Osteoblast (primary cell): Measurements from ENCODE around the gene ADK. TPM values are rescaled to one million over a fixed set of nuclear protein-coding genes. Genes with fewer than 3 reads are reported as not detected.

Experiments
- DNase-seq: peaks from one replicate; pipeline ENCODE4 v3.0.0; 2011; ENCODE audit warnings: low spot score, mixed read lengths; ENCODE audit not compliant: insufficient read length; ENCODE audit errors: missing footprints
- H2AFZ ChIP-seq: 2 replicates; pipeline ENCODE4 v1.6.0; 2011; ENCODE audit warnings: mild to moderate bottlenecking, low read length
- H3K27ac ChIP-seq: 2 replicates; pipeline ENCODE4 v1.5.1; 2011; ENCODE audit warnings: mild to moderate bottlenecking, low read depth, low read length, moderate library complexity
- H3K27me3 ChIP-seq: 2 replicates; pipeline ENCODE4 v1.6.0; 2012; ENCODE audit warnings: mild to moderate bottlenecking, control low read depth, inconsistent platforms, low read length, moderate library complexity; ENCODE audit not compliant: insufficient read depth
- H3K36me3 ChIP-seq: 2 replicates; pipeline ENCODE4 v1.5.1; 2011; ENCODE audit warnings: mild to moderate bottlenecking, low read length, control low read depth, moderate library complexity; ENCODE audit not compliant: insufficient read depth
- H3K4me1 ChIP-seq: 2 replicates; pipeline ENCODE4 v1.5.1; 2011; ENCODE audit warnings: mild to moderate bottlenecking, low read length, control low read depth, moderate library complexity; ENCODE audit not compliant: insufficient read depth
- H3K4me2 ChIP-seq: 2 replicates; pipeline ENCODE4 v1.6.0; 2011; ENCODE audit warnings: mild to moderate bottlenecking, low read length; ENCODE audit not compliant: insufficient read depth
- H3K4me3 ChIP-seq: fragments of 200-600 bp; sonication (generic); 3 replicates; pipeline ENCODE4 v1.5.1; 2012; ENCODE audit warnings: mild to moderate bottlenecking, low read length, inconsistent platforms; ENCODE audit not compliant: insufficient read depth
- H3K79me2 ChIP-seq: 2 replicates; pipeline ENCODE4 v1.6.0; 2012; ENCODE audit warnings: mild to moderate bottlenecking, low read length, control low read depth, inconsistent platforms; ENCODE audit not compliant: insufficient read depth
- H3K9me3 ChIP-seq: 2 replicates; pipeline ENCODE4 v1.5.1; 2011; ENCODE audit warnings: low read depth, low read length, control low read depth
- H4K20me1 ChIP-seq: 2 replicates; pipeline ENCODE4 v1.6.0; 2012; ENCODE audit warnings: mild to moderate bottlenecking, low read length, control low read depth; ENCODE audit not compliant: insufficient read depth
- CTCF ChIP-seq: IDR thresholded peaks from 2 replicates; pipeline ENCODE4 v1.5.1; 2011; ENCODE audit warnings: mild to moderate bottlenecking, low read depth, low read length, moderate library complexity; ENCODE audit errors: extremely low read depth
- total RNA-seq: library from RNA; depleted of rRNA; stranded (reverse); fragments of >200 nt; gene quantifications from 2 replicates; pipeline ENCODE4 v1.2.3, GENCODE V29; 2012

The ADK gene
- total RNA-seq, 1 donor, result 34.0 TPM

GRCh38 chr10:74329873-74330272, 178.9 kb downstream of the ADK start:
- H3K27ac ChIP-seq, result no peak overlapping the region
- H3K4me2 ChIP-seq, result no peak overlapping the region
- no peak overlapping the region for H2AFZ ChIP-seq
- no peak for TF ChIP-seq CTCF
- H3K79me2 ChIP-seq, result peaks cover 24% of the 10 kb centered on the region
- no peaks in the 10 kb centered on the region for H4K20me1 ChIP-seq
- DNase-seq, result no peak
- no peaks in the 10 kb centered on the region for H3K36me3 ChIP-seq
- H3K9me3 ChIP-seq, result no peaks in the 10 kb centered on the region
- H3K27me3 ChIP-seq, result no peaks in the 10 kb centered on the region
- H3K4me1 ChIP-seq, result peaks cover 3% of the 10 kb centered on the region
- H3K4me3 ChIP-seq, result no peak overlapping the region

GRCh38 chr10:74330646-74331045, 179.6 kb downstream of the ADK start:
- Histone ChIP-seq H3K4me1 (peaks cover 3% of the 10 kb centered on the region), H3K27ac (no peak overlapping the region), H3K27me3 (no peaks in the 10 kb centered on the region), H3K4me3 (no peak overlapping the region), H2AFZ (no peak overlapping the region), H3K79me2 (peaks cover 19% of the 10 kb centered on the region), H3K4me2 (no peak overlapping the region), H4K20me1 (no peaks in the 10 kb centered on the region), H3K36me3 (no peaks in the 10 kb centered on the region), H3K9me3 (no peaks in the 10 kb centered on the region)
- no peak for DNase-seq
- no peak for TF ChIP-seq CTCF

GRCh38 chr10:74332398-74332797, 181.4 kb downstream of the ADK start:
- Histone ChIP-seq H3K27me3 (no peaks in the 10 kb centered on the region), H3K27ac (peak overlapping the region; percentile 34), H3K4me1 (peaks cover 6% of the 10 kb centered on the region), H3K4me2 (no peak overlapping the region), H3K79me2 (peaks cover 8% of the 10 kb centered on the region), H3K36me3 (no peaks in the 10 kb centered on the region), H2AFZ (no peak overlapping the region), H4K20me1 (no peaks in the 10 kb centered on the region), H3K4me3 (no peak overlapping the region), H3K9me3 (no peaks in the 10 kb centered on the region)
- no peak for DNase-seq
- no peak for TF ChIP-seq CTCF

GRCh38 chr10:74333174-74333573, 182.2 kb downstream of the ADK start:
- no peak for TF ChIP-seq CTCF
- Histone ChIP-seq H3K36me3 (no peaks in the 10 kb centered on the region), H3K9me3 (no peaks in the 10 kb centered on the region), H2AFZ (no peak overlapping the region), H4K20me1 (no peaks in the 10 kb centered on the region), H3K79me2 (peaks cover 8% of the 10 kb centered on the region), H3K27me3 (no peaks in the 10 kb centered on the region), H3K4me2 (peak overlapping the region; percentile 24), H3K4me1 (peaks cover 7% of the 10 kb centered on the region), H3K27ac (peak overlapping the region; percentile 34), H3K4me3 (no peak overlapping the region)
- no peak for DNase-seq
